RCC 7860 (cell line): Measurements from ENCODE around the gene NLRP4.
A peak's percentile ranks its signal among the peaks of the same experiment; 100 is the strongest.

Experiments used
- DNase-seq: peaks from one replicate; pipeline ENCODE4 v3.0.0-alpha.2; 2015; ENCODE audit warnings: low spot score
- FAIRE-seq: peaks from 2 replicates; lab custom pipeline; 2012; peaks lifted over from hg19 to GRCh38; lab: Jason Lieb, UNC

NLRP4 gene, protein sequence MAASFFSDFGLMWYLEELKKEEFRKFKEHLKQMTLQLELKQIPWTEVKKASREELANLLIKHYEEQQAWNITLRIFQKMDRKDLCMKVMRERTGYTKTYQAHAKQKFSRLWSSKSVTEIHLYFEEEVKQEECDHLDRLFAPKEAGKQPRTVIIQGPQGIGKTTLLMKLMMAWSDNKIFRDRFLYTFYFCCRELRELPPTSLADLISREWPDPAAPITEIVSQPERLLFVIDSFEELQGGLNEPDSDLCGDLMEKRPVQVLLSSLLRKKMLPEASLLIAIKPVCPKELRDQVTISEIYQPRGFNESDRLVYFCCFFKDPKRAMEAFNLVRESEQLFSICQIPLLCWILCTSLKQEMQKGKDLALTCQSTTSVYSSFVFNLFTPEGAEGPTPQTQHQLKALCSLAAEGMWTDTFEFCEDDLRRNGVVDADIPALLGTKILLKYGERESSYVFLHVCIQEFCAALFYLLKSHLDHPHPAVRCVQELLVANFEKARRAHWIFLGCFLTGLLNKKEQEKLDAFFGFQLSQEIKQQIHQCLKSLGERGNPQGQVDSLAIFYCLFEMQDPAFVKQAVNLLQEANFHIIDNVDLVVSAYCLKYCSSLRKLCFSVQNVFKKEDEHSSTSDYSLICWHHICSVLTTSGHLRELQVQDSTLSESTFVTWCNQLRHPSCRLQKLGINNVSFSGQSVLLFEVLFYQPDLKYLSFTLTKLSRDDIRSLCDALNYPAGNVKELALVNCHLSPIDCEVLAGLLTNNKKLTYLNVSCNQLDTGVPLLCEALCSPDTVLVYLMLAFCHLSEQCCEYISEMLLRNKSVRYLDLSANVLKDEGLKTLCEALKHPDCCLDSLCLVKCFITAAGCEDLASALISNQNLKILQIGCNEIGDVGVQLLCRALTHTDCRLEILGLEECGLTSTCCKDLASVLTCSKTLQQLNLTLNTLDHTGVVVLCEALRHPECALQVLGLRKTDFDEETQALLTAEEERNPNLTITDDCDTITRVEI

DNA sequence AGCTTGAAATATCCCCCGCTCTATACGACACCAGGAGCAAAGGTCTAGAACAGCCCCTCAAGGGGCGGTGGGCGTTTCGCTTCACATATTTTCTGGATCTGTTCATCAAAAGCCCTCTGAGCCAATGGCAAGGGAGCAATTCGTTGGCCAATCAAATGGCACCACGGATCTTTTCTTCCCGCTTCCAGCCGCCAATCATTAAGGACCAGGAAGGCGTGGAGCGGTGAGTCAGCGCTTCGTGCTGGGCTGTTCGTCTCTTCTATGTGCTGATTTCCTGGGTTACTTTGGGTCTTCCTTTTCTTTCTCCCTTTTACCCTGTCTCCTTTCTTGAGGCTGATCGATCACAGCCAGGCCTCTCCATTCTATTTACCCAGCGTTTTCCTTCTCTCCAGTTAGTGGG, at the start of gene NLRP4:
NLRP4 (plus strand) TSS at position 201 of the 400 bp plus-strand sequence. CDS start 15,541 bp downstream, outside the sequence.
- DNase-seq, result no peak

DNA sequence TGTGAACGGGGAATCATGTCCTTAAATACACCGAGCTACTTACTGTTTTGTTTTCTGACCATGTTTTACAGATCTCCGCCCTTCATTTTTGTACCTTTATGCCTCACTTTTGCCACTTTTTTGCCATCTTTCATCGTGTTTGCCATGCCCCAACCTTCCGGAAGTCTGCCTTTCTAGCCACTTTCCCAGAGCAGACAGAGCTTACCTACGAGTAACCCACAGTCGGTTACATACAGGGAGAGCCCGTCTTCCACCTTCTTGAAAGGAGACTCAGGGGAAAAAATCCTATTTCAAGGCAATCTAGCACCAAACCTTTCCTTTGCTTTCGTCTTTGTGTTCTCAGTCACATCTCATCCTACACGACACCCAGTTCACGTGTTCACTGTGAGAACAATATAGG, 41.3 kb upstream of the NLRP4 start:
- FAIRE-seq (no peak), DNase-seq (no peak)

More for the DNA sequence above, at the start of gene NLRP4:
- no peak for FAIRE-seq

DNA sequence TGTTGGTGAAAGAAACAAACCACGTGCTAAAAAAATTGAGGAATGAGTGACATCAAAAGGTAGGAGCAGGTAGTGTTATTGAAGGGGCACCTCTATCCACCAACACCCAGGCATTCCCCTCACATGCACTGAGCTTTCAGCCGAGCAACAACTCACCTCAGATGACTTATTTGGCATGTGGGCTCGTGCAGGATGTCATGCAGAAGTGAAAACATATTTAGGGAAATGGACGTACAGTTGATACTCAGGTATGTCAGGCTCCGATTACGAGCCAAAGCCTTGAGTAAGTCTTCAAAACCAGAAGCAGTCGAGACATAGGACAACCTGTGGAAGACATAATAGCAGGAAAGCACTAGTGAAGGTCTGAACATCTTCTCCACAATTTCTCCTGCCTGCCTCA, 34.9 kb upstream of the NLRP4 start:
- no peak for FAIRE-seq
- DNase-seq, result no peak

DNA sequence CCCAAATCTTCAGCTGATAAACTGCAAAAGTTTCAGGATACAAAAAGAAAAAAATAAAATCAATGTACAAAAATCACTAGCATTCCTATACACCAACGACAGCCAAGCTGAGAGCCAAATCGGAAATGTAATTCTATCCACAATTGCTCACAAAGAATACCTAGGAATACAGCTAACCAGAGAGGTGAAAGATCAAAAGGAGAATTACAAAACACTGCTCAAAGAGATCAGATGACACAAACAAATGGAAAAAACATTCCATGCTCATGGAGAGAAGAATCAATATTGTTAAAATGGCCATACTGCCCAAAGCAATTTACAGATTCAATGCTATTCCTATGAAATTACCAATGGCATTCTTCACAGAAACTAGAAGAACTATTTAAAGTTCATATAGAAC, 34.1 kb upstream of the NLRP4 start:
- FAIRE-seq (no peak), DNase-seq (no peak)

DNA sequence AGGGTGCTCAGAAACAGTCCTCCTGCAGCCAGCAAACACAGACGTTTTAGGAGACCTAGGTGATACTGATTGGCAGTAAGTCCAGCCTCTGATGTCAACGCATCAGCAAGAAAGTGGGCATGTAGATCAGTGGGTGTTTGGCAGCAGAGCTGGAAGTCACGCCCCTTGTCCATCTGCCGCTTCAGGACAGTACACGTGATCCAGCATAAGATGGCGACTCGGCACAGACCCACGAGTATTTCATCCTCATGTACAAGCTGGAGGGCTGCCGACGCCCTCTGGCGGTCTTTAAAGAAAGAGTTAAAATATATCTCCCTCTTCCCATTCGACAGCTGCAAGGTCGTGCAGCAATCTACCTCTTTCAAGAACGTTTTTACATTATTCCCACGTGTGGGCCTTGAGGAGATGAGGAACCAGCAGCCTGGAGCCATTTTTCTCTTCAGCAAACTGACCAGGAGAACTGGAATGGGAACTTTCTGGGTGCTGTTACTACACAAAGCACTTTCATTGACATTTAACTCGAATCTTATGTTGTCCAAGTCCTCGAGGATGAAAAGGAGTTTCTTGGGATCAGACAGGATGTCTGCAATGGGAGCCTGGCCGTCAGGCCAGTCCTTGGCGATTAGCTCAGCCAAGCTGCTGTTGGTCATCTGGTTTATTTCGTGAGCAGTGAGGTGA, 26.8 kb upstream of the NLRP4 start:
- DNase-seq (peak; percentile 40), FAIRE-seq (no peak)

DNA sequence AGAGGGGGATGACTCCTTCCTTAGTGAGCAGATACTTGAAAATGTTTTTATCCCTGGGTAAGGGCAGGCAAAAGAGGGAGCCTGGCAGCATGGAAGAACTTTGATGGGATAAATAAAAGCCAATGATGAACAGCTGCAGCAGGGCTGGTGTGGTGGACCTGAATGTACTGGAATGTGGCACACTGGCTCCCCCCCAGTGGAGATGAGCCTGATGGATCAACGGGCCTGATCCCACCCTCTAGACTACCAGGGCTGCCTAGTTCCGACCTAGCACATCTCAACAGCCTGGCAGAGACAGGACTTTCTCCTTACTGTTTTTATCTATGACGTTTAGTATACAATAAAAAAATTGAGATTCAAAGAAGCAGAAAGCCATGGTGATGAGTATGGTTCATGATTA, 25.0 kb upstream of the NLRP4 start:
- no peak for DNase-seq
- FAIRE-seq, result no peak

DNA sequence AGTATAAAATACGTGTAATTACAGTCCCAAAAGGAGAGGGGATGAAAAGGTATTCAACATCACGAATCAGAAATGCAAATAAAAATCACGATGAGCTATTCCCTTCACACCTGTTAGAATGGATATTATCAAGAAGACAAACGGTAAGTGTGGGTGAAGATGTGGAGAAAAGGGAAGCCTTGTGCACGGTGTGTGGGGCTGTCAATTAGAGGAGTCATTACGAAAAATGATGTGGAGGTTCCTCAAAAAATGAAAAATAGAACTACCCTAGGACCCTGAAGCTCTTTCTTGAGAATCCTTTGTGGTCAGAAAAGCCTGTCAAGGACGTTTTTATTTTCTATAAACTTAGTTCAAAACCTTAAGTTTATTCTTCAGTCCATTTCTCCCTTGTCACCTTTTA, 23.9 kb upstream of the NLRP4 start:
- FAIRE-seq (no peak), DNase-seq (no peak)

DNA sequence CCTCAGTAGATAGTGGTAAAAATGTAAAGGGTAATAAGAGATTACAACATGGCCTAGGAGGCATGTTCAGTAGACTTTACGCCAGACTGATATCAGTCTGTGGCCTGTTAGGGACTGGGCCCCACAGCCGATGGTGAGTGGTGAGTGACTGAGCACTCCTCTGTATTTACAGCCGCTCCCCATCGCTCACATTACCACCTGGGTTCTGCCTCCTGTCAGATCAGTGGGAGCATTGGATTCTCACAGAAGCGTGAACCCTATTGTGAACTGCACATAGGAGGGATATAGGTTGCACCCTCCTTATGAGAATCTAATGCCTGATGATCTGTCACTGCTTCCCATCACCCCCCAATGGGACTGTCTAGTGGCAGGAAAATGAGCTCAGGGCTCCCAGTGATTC, 22.4 kb upstream of the NLRP4 start:
- no peak for FAIRE-seq
- DNase-seq, result no peak

DNA sequence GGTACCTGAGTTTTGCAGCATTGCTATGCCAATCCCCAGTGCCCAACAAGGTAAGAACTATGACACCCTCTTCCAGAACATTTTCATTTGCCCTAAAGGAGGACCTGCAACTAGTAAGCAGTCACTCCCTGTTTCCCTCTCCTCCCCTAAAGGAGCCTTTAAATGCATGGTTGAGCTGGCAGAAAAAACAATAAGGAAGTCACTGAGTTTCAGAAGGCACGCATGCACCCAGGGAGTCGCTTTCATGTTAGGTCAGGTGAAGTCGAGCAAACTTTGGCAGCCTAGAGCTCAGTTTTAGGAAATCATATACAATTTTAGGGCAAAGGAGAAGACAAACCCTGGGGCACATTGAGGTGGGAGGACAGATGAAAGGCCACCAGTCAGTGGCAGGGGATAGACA, 16.3 kb upstream of the NLRP4 start:
- FAIRE-seq, result no peak
- no peak for DNase-seq

DNA sequence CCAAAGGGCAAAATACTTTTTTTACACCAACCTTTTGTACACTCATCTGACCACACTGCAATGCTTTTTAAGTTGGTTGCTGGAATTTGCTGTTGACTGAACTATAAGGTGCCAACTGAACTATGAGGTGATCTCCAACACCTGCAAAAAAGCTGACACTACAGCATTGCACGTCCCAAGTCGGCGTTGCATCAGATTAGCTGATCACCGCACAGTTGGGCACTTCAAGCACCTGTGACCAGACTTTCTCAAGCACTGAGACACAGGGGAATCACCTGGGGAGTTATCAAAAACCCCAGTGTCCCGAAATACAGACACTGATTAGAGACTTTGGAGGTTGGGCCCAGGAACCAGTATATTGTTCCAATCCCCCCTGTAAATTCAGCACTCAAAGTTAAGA, 5.7 kb upstream of the NLRP4 start:
- FAIRE-seq (no peak), DNase-seq (no peak)

DNA sequence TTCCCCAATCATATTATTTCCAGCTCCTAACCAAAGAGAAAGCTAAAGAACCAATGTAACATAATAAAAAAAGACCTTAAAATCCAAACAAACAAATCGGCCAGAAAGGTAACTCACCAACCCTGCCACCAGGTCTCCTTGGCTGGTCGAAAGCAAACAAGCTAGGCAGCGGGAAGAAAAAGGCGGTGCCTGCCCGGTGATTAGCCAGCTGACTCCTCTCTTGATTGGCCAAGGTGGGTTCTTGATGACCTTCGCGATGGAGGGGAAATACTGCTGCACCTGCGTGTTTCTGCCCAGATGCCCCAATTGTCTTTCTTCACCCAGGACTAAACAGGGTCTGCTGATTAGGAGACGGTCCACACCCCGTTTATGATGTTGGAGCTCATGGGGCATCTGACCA, 4.5 kb upstream of the NLRP4 start, which contains the start of gene NLRP11:
NLRP11 (minus strand) TSS at position 154 of the 400 bp plus-strand sequence. CDS start 13,825 bp downstream, outside the sequence.
- DNase-seq, result no peak
- no peak for FAIRE-seq

DNA sequence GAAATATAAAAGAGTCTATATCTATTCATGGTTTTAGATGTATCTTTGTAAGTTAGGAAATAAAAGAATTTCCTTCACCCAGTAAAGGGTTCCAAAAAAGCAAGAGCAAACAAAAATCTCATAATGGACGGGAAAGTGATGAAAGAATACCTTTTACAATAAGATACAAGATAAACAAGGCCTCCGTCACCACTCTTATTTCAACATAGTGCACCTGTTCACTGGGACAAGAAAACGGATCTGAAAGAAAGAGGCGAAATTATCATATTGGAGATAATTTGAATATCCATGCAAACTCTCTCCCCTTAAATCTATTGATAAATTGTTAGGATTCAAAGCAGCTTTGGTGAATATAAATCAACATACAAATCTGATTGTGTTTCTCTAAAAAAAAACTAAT, 3.7 kb upstream of the NLRP4 start:
- FAIRE-seq, result no peak
- no peak for DNase-seq

DNA sequence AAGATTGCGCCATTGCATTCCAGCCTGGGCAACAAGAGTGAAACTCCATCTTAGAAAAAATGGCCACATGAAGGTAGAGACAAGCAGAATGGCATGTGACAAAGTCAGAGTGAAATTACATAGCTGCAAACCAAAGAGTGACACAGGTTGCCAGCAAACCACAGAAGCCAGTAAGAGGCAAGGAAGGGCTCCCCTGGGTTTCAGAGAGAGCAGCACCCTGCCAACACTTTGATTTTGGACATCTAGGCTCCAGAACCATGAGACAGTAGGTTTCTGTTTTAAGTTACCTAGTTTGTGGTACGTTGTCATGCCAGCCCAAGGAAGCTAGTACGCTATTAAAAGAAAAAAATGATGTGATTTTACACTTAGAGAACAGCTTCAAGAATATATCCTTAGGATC, 1.9 kb downstream of the NLRP4 start:
- DNase-seq (no peak), FAIRE-seq (no peak)

DNA sequence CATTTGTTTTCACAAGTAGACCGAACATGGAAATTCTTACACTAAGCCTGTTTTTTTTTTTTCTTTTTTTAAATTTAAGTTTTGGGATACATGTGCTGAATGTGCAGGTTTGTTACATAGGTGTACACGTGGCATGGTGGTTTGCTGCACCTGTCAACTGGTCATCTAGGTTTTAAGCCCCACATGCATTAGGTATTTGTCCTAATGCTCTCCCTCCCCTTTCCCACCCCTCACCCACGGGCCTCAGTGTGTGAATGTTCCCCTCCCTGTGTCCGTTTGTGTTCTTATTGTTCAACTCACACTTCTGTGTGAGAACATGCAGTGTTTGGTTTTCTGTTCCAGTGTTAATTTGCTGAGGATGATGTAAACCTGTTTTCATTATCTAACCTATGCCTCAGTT, 2.6 kb downstream of the NLRP4 start:
- DNase-seq (no peak), FAIRE-seq (no peak)

DNA sequence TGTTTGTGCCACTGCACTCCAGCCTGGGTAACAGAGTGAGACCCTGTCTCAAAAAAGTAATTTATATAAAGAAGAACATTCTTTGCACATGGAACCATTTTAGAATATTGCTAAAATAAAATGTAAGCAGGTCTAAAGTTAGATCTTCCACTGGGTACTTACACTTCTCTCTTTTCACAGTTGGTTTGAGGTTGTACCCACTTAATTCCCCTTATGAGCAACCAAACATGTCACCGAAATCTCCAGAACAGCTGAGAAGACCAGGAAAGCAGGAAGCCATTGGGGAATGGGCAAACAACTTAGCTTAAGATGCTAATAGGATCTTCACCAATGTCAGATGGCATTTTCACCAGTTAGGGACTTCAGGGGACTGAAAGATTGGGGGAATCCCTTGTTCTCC, 18.8 kb downstream of the NLRP4 start:
- DNase-seq (no peak), FAIRE-seq (no peak)

DNA sequence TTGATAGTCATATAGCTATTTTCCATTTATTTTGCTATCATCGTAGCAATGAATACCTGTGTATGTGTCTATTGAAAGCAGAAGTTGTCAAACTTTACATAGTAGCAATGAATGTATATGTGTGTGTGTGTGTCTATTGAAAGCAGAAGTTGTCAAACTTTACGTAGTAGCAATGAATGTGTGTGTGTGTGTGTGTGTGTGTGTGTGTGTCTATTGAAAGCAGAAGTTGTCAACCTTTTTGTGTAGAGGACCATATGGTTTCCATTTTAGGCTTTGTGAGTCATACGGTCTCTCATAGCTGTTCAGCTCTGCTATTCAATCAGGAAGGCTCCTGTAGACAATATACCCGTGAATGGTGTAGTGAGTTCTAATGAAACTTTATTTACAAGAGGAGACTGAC, 20.8 kb downstream of the NLRP4 start:
- DNase-seq (no peak), FAIRE-seq (no peak)

DNA sequence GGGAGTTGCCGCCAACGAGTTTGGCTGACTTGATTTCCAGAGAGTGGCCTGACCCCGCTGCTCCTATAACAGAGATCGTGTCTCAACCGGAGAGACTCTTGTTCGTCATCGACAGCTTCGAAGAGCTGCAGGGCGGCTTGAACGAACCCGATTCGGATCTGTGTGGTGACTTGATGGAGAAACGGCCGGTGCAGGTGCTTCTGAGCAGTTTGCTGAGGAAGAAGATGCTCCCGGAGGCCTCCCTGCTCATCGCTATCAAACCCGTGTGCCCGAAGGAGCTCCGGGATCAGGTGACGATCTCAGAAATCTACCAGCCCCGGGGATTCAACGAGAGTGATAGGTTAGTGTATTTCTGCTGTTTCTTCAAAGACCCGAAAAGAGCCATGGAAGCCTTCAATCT, 21.6 kb downstream of the NLRP4 start:
- no peak for FAIRE-seq

DNA sequence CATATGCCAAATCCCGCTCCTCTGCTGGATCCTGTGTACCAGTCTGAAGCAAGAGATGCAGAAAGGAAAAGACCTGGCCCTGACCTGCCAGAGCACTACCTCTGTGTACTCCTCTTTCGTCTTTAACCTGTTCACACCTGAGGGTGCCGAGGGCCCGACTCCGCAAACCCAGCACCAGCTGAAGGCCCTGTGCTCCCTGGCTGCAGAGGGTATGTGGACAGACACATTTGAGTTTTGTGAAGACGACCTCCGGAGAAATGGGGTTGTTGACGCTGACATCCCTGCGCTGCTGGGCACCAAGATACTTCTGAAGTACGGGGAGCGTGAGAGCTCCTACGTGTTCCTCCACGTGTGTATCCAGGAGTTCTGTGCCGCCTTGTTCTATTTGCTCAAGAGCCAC, 22.1 kb downstream of the NLRP4 start:
- DNase-seq (no peak), FAIRE-seq (no peak)

More for the DNA sequence above, 21.6 kb downstream of the NLRP4 start:
- DNase-seq, result no peak

DNA sequence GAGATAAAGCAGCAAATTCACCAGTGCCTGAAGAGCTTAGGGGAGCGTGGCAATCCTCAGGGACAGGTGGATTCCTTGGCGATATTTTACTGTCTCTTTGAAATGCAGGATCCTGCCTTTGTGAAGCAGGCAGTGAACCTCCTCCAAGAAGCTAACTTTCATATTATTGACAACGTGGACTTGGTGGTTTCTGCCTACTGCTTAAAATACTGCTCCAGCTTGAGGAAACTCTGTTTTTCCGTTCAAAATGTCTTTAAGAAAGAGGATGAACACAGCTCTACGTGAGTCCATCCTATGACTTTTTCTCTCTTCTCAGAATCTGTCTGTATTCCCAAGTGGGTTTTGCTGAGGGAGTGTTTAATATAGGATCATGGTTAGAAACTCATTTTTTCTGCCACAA, 22.6 kb downstream of the NLRP4 start:
- FAIRE-seq (no peak), DNase-seq (no peak)

DNA sequence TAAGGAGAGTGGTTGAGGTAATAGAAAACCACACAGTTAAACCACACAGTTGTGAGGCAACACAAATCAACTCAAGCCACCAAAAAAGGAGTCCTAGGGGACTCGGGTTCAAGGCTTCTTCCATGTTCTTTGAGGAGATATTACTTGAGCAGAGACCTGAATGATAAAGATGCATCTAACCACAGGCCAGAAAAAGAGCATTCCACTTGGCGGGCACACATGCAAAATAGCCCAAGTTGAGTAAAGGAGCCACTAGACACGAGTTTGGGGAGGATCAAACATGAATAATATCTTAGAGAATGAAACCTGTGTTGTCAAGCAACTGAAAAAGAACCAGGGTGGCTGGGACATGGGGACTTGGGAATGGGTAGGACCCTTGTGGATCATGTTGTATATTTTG, 30.2 kb downstream of the NLRP4 start:
- no peak for FAIRE-seq

DNA sequence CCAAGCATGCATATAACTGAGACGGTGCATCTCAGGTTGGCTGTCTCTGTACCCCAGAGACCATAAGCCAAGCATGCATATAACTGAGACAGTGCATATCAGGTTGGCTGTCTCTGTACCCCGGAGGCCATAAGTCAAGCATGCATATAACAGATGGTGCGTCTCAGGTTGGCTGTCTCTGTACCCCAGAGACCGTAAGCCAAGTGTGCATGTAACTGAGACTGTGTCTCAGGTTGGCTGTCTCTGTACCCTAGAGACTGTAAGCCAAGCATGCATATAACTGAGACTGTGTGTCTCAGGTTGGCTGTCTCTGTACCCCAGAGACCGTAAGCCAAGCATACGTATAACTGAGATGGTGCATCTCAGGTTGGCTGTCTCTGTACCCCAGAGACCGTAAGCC, 30.8 kb downstream of the NLRP4 start:
- FAIRE-seq (no peak), DNase-seq (no peak)

More for the DNA sequence above, 30.2 kb downstream of the NLRP4 start:
- DNase-seq, result no peak
